Renal cortex interstitium (tissue), 11 donors: ENCODE measurements around the gene SHISA6. TPM values are rescaled to one million over a fixed set of nuclear protein-coding genes. Genes with fewer than 3 reads are reported as not detected.

ENCODE experiments used
- DNase-seq, 11 donors: peaks; one replicate each; pipeline ENCODE4 v3.0.0-alpha.2; 2013; ENCODE audit warnings: low read depth in 9 of 11, low spot score in 4 of 11; ENCODE audit errors: extremely low read depth in 1 of 11
- polyA plus RNA-seq, 3 donors: library from polyadenylated mRNA; unstranded; fragments of 120-200 nt; gene quantifications; one replicate each; pipeline ENCODE4 v1.2.1, GENCODE V29; 2013; ENCODE audit not compliant: insufficient read length in 3 of 3

SHISA6 gene
- polyA plus RNA-seq, 3 donors = 1.1 to 2.3 (median 2.1) TPM

DNA sequence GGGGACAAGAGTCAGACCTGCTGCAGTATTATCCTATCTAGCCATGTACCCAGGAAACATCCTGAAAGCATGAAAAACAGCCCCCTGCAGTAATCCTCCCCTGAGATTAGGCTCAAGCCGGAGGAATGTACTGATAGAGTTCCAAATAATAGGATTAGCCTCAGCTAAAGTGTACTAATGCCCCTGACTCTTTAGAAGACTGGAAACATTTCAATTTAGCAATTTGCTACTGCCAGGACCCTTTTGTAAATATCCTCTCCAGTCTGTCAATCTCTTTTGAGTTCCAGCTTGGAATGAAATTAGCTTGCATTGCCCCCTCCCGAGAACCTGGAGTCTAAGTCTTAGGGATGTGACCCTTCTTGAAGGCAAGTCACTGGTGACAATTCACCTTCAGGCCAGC is 246.5 kb downstream of the SHISA6 start:
- no peak for DNase-seq

DNA sequence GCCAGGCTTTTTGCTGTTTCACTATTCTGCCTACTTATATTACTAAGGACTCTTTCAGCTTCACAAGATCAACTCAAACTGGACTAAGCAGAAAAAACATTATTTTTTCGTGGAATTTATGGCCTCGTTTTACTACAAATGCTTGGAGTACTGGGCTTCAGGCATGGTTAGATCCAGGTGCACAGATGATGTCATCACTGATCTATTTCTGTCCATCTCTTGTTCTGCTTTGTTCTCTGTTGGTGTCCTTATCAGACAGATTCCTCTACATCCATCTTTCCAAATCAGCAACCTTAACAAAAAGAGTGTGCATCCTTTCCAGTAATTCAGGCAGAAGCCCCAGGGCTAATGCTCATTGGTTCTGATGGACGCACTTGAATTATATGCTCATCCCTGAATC is 247.4 kb downstream of the SHISA6 start:
- no peak for DNase-seq

DNA sequence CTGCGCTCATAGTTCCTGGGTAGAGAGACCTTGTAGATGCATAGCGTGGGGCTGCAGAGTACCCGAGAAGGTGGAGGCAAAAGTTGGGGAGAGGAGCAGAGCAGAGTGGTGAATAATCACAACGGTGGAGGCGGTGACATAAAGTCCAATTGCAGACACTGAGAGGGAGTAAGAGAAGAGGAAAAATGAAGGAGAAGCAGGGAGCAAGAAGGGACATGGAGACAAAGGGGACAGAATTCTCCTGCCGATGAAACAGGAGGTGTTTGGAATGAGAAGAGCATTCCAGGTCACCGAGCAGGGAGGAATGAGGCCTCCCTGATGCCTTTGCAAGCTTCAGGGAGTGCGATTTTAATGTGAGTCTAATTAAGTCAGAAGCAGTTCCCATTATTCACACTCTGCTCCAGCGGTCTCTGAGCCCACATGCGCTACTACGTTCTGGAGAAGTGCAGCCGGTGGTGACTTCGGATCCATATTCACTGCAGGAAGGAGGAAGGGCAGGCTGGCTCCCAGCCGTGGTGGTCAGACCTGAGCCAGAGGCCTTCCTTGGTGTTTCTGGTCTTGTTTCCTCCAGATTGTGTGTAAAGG is 249.2 kb downstream of the SHISA6 start:
- DNase-seq = peak in 4 of 11 donors; percentile 17 to 31 (median 24)

GRCh38 chr17:11492511-11492910 is 251.5 kb downstream of the SHISA6 start:
- DNase-seq = no peak

DNA sequence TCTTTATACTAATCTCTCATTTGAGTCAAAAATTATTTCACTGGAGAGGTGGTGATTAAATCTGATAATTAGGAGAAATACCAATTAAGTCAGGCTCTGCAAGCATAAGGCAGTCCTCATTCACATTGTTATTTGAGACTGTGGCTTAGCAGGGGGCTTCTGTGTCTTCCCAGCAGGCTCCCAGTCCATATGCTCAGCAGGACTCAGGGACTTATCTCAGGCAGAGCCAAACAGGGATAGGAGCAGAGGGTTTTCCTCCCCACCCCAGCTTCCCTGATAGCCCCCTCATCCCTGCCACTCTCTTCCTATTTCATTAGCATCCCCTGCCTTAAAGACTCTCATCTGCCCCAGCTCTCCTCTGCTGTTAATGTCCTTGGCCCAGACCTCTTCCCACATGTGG is 252.9 kb downstream of the SHISA6 start:
- DNase-seq = no peak

- peak; percentile 21 to 70 (median 56) for DNase-seq
These were observed 254.6 kb downstream of the SHISA6 start for GRCh38 chr17:11495613-11496012.

DNA sequence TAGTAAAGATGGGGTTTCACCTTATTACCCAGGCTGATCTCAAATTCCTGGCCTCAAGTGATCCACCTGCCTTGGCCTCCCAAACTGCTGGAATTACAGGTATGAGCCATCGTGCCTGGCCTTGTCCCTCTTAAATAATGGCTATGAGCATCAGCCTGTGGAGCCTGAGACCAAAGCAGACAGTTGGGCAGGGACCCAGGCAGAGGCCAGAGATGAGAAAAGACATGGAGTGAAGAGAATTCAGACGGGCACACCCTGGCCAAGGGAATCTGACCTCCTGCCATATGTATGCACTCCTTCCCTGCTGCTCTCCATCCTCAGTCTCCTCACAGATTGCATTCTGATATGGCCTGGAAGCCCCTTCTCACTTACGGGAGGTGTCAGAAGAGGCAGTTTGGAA is 258.9 kb downstream of the SHISA6 start:
- no peak for DNase-seq

- DNase-seq = no peak
These were observed 262.5 kb downstream of the SHISA6 start for GRCh38 chr17:11503308-11504035.

DNA sequence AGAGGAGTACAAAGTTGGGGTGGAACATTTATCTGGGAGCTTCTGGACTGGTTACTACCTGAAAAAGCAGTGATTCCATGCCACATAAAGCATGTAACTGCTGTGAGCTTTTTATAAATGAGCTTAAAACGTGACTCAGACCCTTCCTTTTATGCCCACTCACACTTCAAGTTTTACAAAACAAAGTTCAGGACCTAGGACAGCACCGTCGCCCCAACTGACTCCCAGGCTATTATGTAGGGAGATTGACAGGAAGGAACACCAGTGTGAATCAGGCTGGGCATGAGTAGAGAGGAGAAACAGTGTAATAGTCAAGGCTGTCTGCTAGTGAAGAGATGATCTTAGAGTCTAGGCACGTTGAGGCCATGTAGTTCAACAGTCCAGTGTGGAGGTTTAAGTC is 265.6 kb downstream of the SHISA6 start:
- DNase-seq = peak; percentile 31 to 80 (median 69)

- no peak for DNase-seq
These were observed 270.7 kb downstream of the SHISA6 start for GRCh38 chr17:11511696-11512095.

DNA sequence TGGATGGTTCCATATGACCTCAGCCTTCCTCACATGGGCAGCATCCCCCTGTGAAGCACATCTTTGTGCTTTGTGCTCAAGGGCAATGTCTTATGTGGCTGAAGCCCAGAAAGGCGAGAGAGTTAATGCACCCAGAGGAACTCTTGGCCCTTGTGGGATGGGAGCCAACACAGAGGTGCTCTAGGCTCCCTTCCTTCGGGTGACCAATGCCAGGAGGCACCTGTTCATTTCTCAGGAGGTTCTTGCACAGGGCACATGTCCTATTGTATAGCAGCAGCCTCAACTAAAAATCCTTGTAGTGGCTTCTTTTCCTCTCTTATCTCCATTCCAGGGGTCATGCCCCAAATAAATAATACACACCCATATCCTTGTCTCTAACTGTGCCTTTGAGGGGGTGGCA is 273.6 kb downstream of the SHISA6 start:
- DNase-seq = no peak

GRCh38 chr17:11514981-11515680 is 274.1 kb downstream of the SHISA6 start:
- no peak for DNase-seq

DNA sequence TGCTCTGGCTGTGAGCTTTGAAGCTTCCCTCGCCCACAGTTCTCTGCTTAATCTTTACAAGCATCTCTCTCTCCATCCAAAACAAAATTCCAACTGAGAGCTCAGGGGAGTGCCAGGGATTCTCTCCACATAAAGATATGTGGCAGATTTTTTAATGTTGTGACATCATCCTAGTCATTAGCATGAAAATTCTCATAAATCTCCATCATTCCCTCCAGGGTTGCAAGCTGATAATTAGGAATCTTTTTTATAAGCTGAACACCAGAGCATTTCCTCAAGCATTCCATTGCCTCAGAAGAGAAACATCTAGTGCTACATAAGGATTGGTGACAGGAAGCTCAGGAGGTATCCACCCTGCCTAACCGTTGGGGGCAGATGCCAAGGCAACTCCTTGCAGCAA is 274.9 kb downstream of the SHISA6 start:
- DNase-seq = no peak

- no peak for DNase-seq
These were observed 294.2 kb downstream of the SHISA6 start for GRCh38 chr17:11535231-11535630.

DNA sequence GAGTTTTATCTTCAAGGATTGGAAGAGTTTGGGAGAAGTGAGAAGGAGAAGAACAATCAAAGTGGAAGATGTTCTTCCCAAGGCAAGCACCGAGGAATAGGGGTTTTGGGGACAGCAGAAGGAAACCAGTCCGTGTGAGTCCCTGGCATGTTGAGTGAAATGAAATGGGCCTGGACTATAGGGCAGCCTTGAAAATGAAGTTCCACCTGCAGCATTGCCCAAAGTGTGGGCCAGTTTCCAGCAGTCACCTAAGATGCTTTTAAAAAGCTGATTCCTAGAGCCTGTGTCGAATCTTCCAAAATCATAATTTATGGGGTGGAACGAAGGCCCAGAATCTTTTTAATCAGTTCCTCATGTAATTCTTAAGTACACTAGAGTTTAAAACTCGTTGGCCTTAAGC is 297.4 kb downstream of the SHISA6 start:
- no peak for DNase-seq

DNA sequence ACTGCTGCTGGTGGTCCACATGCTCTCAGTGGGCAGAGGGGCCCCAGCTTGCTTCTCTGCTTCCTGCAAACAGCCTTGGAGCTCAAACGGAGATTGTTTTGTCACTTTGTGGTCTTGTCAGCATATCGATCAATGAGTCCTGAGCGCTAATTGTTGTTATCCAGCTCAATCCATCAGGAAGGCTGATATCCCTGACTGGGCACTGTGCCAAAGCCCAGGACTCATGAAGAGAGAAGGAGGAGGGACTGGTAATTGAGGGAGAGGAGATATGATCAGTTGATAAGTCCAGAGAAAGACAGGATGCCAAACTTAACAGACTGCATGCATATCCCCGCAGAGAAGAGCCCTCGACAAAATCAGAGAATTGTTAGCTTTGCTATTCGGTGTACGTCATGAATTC is 298.6 kb downstream of the SHISA6 start:
- DNase-seq = no peak

- DNase-seq = no peak
These were observed 304.0 kb downstream of the SHISA6 start for GRCh38 chr17:11545002-11545401.

GRCh38 chr17:11545696-11546095 is 304.7 kb downstream of the SHISA6 start:
- DNase-seq = no peak

DNA sequence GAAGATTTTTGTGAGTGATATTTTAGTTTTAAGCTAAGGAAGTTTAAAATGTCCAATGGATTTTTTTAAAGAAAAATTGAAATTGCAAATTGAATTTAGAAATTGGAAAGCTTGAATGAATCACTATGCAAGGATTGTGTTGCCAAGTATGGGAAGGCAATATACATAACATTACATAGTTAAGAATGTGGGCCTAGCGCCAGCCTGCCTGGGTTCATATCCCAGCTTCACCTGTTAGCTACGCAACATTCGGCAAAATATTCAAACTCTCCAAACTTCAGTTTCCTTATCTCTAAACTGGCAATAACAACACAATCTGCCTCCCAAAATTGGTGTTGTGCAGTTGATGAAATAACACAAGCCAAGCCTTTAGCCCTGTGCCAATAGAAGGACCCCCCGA is 306.8 kb downstream of the SHISA6 start:
- DNase-seq = no peak

DNA sequence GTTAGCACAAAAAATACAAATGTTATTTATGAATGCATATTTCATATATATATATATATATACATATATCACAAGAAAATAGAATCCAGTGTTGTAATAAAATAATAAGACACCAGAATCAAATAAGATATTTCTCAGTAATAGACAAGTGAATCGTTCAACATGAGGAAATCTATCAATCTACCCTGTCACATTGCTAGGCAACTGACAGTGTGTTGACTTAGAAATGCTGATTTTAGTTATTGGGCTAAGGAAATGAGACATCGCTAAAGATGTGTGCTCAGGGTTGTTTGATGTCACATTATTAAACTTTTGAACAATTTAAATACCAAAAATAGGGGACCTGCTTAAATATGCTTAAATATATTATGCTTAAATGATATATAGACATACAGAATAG is 307.4 kb downstream of the SHISA6 start:
- DNase-seq = no peak
